ENCODE results near the gene OSBPL2.

DNA sequence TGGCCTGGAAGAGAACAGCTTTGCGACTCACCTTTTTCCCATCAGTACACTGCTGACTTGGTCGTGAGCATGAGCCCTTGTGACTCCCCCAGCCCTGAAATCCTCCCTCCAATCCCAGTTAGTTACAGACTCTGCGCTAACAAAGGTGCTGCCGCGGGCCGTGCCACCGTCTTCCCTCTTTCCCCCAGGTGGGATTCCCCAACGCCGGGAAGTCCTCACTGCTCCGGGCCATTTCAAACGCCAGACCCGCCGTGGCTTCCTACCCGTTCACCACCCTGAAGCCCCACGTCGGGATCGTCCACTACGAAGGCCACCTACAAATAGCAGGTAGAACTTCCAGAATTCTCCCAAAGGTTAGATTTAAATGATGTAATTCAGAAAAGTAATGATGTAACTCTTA lies 39.4 kb upstream of the OSBPL2 start:
- TF ChIP-seq YY1 (IDR thresholded peaks at IDR 0.05) = no peak
- TF ChIP-seq HNF4G (IDR thresholded peaks at IDR 0.05) = no peak
- TF ChIP-seq, protein P1, sequence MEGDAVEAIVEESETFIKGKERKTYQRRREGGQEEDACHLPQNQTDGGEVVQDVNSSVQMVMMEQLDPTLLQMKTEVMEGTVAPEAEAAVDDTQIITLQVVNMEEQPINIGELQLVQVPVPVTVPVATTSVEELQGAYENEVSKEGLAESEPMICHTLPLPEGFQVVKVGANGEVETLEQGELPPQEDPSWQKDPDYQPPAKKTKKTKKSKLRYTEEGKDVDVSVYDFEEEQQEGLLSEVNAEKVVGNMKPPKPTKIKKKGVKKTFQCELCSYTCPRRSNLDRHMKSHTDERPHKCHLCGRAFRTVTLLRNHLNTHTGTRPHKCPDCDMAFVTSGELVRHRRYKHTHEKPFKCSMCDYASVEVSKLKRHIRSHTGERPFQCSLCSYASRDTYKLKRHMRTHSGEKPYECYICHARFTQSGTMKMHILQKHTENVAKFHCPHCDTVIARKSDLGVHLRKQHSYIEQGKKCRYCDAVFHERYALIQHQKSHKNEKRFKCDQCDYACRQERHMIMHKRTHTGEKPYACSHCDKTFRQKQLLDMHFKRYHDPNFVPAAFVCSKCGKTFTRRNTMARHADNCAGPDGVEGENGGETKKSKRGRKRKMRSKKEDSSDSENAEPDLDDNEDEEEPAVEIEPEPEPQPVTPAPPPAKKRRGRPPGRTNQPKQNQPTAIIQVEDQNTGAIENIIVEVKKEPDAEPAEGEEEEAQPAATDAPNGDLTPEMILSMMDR (IDR thresholded peaks at IDR 0.05; ENCODE audit: low read depth, low read length, missing input control) = no peak
- TF ChIP-seq EGR1 (IDR thresholded peaks at IDR 0.05; ENCODE audit: low read depth in 2 of 2) = no peak
- no peak for TF ChIP-seq SP1 (IDR thresholded peaks at IDR 0.05)
- TF ChIP-seq, protein P2, sequence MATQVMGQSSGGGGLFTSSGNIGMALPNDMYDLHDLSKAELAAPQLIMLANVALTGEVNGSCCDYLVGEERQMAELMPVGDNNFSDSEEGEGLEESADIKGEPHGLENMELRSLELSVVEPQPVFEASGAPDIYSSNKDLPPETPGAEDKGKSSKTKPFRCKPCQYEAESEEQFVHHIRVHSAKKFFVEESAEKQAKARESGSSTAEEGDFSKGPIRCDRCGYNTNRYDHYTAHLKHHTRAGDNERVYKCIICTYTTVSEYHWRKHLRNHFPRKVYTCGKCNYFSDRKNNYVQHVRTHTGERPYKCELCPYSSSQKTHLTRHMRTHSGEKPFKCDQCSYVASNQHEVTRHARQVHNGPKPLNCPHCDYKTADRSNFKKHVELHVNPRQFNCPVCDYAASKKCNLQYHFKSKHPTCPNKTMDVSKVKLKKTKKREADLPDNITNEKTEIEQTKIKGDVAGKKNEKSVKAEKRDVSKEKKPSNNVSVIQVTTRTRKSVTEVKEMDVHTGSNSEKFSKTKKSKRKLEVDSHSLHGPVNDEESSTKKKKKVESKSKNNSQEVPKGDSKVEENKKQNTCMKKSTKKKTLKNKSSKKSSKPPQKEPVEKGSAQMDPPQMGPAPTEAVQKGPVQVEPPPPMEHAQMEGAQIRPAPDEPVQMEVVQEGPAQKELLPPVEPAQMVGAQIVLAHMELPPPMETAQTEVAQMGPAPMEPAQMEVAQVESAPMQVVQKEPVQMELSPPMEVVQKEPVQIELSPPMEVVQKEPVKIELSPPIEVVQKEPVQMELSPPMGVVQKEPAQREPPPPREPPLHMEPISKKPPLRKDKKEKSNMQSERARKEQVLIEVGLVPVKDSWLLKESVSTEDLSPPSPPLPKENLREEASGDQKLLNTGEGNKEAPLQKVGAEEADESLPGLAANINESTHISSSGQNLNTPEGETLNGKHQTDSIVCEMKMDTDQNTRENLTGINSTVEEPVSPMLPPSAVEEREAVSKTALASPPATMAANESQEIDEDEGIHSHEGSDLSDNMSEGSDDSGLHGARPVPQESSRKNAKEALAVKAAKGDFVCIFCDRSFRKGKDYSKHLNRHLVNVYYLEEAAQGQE (IDR thresholded peaks at IDR 0.05) = no peak
- TF ChIP-seq RAD21 (IDR thresholded peaks at IDR 0.05) = no peak

Measured in liver (tissue), 3 donors.